HG03442 (cell line): ENCODE data around the gene HIVEP1.
"Not testable (repeated sequence)": the region's sequence is repeated elsewhere in the genome, so short reads cannot be mapped to it uniquely, and the experiment has no call there.

Experiments
- ATAC-seq: cut with Tn5 transposase; IDR thresholded peaks from one replicate; pipeline ENCODE4 v1.9.1; 2021; ENCODE audit warnings: mild to moderate bottlenecking, moderate library complexity; ENCODE audit not compliant: unreplicated experiment

Gene HIVEP1

GRCh38 chr6:12150812-12151432 lies 138.8 kb downstream of the HIVEP1 start:
- ATAC-seq = no peak

GRCh38 chr6:12151433-12151820 lies 139.3 kb downstream of the HIVEP1 start:
- no peak for ATAC-seq

GRCh38 chr6:12152023-12152970 lies 140.2 kb downstream of the HIVEP1 start:
- ATAC-seq = no peak

- not testable (repeated sequence) for ATAC-seq
Observed at GRCh38 chr6:12155769-12156168, 143.7 kb downstream of the HIVEP1 start.

GRCh38 chr6:12158686-12159415 lies 146.7 kb downstream of the HIVEP1 start:
- ATAC-seq = no peak

GRCh38 chr6:12160326-12160725 lies 148.2 kb downstream of the HIVEP1 start:
- ATAC-seq = no peak

- ATAC-seq = no peak
Observed at GRCh38 chr6:12162213-12162612, 150.1 kb downstream of the HIVEP1 start.

- ATAC-seq = peak; percentile 76
Observed at GRCh38 chr6:12163149-12163548, 151.0 kb downstream of the HIVEP1 start.

- no peak for ATAC-seq
Observed at GRCh38 chr6:12163744-12164507, 151.8 kb downstream of the HIVEP1 start.

- ATAC-seq = no peak
Observed at GRCh38 chr6:12164508-12164770, 152.3 kb downstream of the HIVEP1 start.

- ATAC-seq = no peak
Observed at GRCh38 chr6:12165297-12165696, 153.2 kb downstream of the HIVEP1 start.

- ATAC-seq = no peak
Observed at GRCh38 chr6:12165722-12166280, 153.7 kb downstream of the HIVEP1 start.

- ATAC-seq = no peak
Observed at GRCh38 chr6:12169377-12169776, 157.3 kb downstream of the HIVEP1 start.

GRCh38 chr6:12170351-12171092 lies 158.4 kb downstream of the HIVEP1 start:
- ATAC-seq = no peak

GRCh38 chr6:12171717-12172116 lies 159.6 kb downstream of the HIVEP1 start:
- no peak for ATAC-seq

- no peak for ATAC-seq
Observed at GRCh38 chr6:12172572-12172971, 160.5 kb downstream of the HIVEP1 start.

GRCh38 chr6:12173181-12173580 lies 161.1 kb downstream of the HIVEP1 start:
- no peak for ATAC-seq

GRCh38 chr6:12173661-12174060 lies 161.5 kb downstream of the HIVEP1 start:
- ATAC-seq = no peak

- no peak for ATAC-seq
Observed at GRCh38 chr6:12174878-12175277, 162.8 kb downstream of the HIVEP1 start.

GRCh38 chr6:12175626-12176025 lies 163.5 kb downstream of the HIVEP1 start:
- no peak for ATAC-seq
